ENCODE results near the gene SRSF7.
"Not testable (repeated sequence)": the region's sequence is repeated elsewhere in the genome, so short reads cannot be mapped to it uniquely, and the experiment has no call there.

Gene SRSF7

DNA sequence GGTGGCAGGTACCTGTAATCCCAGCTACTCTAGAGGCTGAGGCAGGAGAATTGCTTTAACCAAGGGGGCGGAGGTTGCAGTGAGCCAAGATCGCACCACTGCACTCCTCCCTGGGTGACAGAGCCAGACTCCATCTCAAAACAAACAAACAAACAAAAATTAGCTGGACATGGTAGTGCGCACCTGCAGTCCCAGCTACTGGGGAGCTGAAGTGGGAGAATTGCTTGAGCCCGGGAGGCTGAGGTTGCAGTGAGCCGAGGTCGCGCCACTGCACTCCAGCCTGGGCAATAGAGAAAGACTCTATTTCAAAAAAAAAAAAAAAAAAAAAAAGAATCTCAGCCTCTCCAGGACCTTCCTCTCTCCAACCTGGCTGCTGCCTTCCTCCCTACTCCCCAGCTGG lies 20.1 kb downstream of the SRSF7 start:
- no peak for DNase-seq

DNA sequence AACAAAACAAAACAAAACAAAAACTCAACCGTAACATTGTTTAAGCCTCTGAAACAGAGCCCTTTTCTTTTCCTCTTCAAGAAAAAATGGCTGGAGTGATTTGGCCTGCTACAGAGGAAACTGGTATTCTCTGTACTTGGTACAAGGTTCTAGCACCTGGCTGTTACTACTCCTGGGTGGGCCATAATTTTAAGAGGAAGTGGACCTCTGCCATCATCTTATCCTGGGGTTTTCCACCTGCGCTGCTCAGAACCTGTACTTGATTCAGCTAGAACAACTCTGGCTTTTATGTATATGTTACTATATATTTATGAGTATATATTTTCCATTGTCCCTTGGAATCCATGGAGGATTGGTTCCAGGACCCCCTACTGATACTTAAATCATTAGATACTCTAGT lies 22.5 kb downstream of the SRSF7 start:
- no peak for DNase-seq

DNA sequence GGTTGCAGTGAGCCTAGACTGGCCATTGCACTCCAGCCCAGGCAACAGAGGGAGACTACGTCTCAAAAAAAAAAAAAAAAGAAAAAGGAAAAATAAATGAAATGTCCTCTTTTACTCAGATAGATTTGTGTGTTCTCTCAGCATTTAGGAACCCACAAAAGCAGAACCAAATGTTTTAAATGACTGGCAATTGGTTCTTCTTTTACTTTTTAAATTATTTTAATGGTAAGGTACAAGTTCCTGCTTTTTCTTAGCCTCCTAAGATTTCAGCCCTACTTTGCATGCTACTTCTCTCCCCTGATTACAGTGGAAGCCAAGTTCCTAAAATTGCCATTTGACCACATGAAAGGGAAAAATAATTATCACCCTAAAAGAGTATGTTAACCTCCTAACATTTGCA lies 23.5 kb downstream of the SRSF7 start:
- no peak for DNase-seq

DNA sequence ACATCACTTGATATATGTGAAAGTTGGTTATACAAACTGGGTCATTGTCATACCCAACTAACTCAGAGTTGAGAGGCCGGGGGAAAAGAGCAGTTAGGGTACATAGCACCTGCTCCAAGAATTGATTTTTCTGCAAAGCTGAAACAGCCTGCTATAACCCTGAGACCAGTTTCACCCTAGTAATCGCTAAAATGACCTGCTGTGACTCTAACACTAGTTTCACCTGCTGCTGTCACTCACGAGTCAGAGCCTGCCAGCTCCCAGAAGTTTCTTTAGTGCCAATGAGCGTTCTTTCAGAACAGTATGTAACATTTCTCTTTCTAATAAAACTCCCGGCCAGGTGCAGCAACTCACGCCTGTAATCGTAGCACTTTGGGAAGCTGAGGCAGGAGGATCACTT lies 28.0 kb downstream of the SRSF7 start:
- DNase-seq, result no peak

DNA sequence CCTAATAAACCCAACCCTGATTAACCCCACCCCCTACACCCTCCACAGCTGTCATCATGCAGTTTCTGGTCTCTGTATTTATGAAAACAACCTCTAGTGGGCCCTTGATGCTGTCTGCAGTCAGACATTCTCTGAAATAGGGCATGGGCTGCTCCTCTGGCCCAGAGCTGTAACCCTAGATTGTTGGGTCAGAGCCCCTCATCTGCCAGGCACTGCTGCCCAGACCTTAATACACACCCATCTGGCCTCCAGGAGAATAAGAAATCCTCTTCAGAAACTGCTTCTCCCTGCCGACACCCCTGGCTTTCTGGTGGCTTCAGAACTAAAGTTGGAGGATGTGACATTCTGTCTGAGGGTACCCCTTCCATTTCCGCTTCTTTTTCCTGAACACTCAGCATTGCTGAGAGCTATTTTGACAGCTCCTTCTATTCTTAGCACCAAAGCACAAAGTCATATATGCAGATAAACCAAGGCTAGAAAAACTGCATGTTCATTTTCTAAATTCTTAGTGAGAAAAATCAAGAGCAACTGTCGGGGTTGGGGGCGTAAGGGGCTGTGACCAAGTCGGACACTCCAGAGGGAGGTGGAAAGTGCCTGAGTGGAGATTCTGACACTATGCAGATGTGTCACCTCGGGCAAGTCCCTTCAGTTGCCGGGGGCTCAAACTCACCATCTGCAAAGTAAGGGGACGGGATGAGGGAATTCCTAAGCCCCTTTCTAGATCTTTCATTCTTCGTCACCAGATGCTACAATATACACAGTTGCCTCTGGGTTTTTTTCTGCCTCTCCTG lies 28.7 kb downstream of the SRSF7 start:
- DNase-seq, result no peak

DNA sequence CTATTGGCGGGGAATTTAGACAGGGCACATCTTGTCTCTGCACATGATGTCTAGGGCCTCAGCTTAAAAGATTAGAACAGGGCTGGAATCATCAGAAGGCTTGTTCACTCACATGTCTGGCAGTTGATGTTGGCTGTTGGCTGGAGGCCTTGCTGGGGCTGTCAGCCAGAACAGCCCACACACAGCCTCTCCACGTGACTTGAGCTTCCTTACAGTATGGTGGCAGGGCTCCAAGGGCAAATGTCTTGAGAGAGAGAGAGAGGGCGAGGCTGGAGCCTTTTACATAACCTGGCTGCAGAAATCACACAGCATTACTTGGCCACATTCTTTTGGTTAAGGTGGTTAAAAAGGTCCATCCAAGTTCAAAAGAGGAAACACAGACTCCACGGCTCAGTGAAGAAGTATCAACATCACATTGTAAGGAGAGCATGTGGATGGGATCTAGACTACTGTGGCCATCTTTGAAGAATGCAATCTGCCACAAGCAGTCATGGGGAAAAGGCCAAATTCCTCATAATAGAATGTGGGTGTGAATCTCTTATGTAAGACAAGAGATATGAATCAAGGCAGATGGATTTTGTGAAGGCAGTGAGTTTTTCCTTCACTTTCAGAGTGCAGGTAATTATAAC lies 30.4 kb downstream of the SRSF7 start:
- DNase-seq, result no peak

DNA sequence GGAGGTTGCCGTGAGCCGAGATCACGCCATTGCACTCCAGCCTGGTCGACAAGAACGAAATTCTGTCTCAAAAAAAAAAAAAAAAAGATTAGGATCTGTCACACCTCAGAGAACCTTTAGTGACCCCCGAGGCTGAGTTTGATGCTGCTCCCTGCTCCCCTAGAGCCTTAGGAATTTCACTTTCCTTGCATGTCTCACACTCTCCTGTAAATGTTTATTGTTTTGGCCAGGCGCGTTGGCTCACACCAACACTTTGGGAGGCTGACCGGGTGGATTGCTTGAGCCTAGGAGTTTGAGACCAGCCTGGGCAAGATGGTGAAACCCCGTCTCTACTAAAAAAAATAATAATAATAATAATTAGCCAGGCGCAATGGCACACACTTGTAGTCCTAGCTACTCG lies 31.5 kb downstream of the SRSF7 start:
- DNase-seq, result no peak

DNA sequence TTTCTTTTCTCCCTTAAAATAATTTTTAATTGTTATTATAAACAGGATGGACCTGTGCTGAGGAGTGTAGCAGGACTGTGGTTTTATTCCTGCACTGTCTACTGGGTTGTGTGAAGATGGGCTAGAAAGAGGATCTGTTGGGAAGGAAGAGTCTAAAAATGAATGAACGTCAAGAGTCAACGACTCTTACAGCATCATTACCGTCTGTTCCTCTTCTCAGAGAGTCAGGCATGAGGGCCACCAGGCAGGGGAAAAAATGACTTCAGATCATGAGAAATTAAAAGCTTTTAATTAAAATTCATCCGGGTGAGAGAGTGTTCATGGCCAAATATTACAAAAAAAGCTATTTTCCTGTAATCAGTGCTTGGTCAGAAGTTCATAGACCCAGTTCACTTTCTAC lies 32.6 kb downstream of the SRSF7 start:
- DNase-seq, result no peak

DNA sequence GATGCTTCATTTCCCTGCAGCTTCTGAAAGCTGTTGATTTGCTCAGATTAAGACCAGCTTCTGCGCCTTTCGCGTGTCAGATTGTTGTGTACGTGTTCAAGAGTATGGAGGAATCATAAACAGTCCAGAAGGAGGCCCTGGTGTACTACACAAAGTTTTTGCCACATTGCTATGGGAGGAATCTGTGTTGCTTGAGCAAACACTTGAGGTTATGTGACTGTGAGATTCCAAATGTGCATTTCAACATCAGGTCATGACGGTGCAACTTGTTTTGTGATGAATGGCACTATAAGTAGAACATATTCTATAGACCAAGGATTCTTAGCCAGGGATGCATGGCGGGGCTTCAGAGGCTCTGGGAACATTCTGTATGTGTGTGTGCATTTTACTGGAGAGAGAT lies 35.0 kb downstream of the SRSF7 start:
- DNase-seq, result no peak

DNA sequence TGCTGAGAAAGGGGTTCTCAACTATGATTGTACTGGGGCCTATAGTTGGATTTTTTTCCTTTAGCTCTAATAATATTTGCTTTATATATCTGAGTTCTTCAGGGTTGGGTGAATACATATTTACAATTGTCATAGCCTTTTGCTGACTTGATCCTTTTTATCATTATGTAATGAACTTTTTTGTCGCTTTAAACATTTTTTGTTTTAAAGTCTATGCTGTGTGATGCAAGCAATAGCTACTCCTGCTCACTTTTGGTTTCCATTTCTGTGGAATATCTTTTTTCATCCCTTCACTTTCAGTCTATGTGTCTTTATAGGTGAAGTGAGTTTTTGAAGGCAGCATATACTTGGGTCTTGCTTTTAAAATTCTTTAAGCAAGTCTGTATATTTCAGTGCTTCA lies 36.2 kb downstream of the SRSF7 start:
- DNase-seq, result not testable (repeated sequence)

DNA sequence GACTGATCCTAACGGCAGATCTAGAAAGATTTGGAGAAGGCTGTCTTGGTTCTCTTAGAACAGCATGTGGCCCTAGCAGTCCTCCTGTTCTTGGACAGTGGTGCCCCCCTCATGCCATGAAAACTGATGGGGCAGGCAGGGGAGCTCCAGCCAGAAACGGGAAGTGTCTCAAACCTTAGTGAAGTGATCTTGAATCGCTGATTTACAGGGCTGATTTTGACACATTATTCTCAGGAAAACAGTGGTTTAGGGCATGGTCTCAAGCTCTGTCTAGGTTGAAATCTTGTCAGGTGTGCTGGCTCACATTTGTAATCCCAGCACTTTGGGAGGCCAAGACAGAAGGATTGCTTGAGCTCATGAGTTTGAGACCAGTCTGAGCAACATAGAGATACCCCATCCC lies 37.8 kb downstream of the SRSF7 start:
- DNase-seq, result no peak

DNA sequence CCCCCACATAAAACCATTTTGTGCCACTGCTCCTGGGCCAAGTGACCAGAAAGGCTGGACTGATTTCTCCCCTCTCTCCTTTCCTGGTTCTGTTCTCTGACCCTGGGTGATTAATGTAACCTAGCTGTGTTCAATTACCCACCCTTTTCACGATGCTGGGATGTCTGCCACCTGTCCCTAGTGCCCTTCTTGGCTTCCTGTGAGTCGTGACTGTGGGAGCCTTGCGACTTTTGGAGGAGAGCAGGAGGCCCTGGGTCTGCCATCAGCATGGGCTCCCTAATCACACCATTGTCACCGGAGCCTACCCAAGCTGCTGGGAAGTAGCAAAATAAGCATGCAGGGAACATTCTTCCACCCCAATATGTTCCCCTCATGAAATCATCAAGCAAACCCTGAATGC lies 38.3 kb downstream of the SRSF7 start:
- DNase-seq, result no peak

DNA sequence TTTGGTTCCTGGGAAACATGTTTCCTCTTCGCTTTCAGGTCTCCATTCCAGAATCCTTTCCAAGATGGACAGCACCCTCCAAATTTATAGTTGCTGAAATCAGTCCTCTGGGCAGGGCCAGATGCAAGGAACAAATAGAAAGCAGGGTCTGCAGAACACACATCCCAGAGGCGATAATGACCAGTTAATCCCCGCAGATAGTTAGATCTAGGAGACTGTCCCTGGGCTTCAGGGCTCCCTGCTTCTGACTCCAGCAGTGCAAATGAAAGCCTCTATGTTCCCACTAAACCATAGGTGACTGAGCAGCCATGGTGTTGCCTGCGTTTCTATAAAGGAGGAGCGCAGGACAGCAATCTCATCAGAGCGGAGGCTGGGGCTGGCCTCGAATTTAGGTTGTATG lies 38.7 kb downstream of the SRSF7 start:
- DNase-seq, result no peak

DNA sequence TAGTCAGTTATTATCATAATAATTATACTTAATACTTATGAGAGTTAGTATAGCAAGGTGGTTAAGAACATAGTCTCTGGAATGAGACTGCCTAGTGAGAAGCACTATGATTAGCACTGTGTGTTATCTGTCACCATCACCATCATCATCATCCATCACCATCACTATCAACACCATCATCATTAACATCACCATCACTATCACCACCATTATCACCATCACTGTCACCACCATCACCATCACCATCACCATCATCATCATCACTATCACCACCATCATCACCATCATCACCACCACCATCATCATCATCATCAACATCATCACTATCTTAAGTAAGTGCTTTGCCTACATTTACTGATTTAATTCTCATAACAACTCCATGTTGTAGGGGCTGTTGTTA lies 39.6 kb downstream of the SRSF7 start:
- no peak for DNase-seq

DNA sequence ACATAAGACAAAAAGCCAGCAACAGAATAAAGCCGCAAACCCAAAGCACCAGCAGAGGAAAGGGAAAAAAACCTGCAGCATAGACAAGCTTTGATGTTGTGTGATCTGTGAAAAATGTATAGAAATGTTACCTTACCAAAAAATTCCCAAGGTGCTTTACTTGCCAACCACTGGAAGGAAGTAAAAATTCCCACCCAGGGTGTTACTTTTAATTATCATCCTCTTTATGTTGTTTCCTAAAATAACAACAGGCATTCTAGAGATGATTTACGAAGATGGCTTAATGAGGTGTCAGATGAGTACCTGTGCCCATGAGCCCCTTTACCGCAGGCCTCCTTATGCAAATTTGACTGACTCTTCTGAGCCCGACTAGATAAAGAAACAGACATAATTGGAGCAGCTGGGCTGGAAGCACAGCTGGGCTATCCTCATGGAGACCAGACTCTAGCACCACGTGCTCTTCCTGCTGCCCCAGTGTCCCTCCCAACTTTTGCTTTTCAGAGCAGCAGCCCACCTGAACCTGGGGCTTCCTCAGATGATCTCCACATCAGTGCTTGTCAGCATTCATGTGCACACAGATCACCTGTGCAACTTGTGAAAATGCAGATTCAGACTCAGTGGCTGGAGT lies 41.5 kb downstream of the SRSF7 start:
- DNase-seq, result no peak

DNA sequence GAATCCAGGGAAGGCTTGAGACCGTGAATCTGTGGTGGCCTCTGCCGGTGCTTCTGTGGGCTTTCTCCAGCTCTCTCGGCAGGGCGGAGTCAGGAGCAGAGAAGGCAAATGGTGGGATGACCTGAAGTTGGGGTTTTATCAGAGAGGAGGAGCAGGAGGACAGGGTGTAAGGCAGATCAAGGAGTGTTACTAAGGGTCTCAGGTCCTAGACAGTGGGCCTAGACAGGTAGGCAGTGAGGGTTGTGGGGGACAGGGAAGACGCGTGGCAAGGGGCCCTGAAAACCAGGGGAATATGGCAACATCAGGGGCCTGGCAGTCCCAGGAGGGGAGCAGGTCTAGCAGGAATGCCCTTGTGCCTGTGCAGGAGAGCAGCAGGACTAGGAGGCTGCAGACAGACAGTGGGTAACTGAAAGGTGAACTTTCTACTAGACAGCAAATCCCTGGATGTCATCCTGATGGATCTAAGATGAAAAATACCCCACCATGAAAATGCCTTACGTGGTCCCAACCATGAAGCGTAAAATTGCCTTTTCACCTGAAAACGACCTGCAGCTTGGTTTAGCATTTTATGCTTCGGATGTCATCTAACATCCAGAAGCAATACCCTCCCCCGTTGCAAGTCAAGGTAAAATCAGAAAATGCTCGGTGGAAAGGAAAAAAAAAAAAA lies 42.1 kb downstream of the SRSF7 start:
- DNase-seq, result no peak

DNA sequence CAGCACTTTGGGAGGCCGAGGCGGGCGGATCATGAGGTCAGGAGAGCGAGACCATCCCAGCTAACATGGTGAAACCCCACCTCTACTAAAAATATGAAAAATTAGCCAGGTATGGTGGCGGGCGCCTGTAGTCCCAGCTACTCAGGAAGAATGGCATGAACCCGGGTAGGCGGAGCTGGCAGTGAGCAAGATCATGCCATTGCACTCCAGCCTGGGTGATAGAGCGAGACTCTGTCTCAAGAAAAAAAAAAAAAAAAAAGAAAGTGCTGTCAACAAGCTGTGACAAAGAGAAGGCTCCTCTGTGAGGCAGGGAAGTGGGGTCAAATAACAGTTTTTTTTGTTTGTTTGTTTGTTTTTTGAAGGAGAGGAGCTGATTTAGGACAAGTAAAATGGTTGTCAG lies 42.7 kb downstream of the SRSF7 start:
- DNase-seq, result not testable (repeated sequence)

DNA sequence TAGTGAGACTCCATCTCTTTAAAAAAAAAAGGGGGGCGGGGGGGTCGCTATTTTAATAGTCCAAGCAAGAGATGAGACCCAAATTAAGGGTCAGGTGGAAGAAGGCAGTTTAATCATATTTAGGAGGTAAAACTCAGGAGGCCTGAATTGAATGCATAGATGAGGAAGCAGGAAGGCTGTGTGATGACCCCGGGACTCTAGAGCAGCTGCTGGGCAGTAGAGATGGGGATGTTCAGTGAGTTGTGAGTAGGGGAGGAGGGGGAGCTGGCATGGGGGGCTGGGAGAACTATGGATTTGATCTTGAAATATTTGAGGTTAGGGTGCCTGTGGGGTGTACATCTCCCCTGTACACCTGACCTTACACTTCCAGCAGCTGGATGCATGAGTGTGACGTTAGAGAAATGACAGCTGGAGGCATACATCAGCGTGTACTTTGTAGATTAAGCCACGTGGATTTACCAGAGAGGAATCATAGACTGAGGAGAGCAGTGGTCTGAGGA lies 44.3 kb downstream of the SRSF7 start:
- no peak for DNase-seq

DNA sequence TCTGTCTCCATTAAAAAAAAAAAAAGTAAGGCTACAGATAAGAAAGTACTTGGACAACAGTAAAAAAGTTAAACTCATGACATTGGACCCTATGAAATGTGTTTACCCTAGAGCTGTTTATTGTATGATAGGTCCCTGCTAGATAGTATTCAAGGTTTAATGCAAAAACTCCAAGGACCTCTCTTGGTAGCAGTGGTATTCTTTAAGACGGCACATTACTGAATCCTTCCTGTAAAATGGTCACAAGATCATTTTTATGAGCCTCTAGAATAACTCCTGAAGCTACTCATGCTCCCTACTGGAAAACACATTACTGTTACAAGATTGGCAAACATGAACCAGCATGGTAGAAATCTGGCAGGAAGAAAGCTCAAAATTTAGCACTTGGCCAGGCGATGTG lies 46.5 kb downstream of the SRSF7 start:
- no peak for DNase-seq

DNA sequence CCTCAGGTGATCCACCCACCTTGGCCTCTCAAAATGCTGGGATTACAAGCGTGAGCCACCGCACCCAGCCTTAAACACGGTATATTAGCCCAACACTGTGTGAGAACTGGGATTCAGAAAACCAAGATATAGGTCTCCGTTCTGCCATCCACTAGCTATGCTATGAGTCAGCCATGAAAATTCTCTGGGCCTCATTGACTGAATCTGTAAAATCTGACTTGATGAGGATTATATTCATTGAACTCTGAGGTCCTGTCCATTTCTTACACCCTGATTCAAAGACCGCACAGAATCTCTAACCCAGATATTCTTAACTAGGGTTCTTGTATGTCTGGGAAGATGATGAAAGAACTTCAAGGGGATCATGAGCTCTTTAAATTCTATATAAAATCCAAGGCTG lies 47.8 kb downstream of the SRSF7 start:
- DNase-seq, result not testable (repeated sequence)

DNA sequence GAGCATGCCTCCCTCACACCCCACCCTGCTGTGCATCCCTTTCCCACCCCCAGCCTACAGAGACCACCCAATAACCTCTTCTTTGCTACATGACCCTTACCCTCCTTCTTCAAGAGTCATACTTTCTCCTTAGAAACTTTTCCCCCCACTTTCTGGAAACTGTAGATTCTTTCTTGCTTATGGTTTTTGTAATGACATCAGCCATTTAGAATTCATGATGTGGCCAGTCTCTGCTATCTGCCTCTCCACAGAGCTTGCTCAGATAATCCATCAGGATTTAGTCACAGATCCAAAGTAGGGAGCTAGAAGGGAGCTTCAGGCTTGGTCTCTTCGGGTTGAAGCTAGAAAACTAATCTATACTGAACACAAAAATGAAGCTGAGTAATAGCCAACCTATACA lies 48.7 kb downstream of the SRSF7 start:
- DNase-seq, result no peak

DNA sequence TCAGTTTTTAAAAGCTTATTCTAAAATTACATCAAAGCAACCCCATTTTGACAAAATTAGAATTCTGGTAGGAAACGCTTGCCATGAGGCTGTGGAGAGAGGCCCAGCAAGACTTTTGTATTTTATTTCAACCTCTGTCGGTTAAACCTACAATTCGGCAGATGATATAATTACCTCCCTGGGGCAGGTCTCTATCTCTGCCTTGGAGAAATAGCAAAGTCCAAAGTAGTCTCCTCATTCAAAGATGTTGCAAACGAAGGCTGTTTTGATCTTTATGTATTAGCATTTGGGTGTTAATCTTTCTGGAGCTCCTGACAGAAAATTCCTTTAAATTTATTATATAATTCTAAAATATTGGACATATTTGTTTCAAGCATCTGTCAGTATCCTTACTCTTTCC lies 49.6 kb downstream of the SRSF7 start:
- no peak for DNase-seq

DNA sequence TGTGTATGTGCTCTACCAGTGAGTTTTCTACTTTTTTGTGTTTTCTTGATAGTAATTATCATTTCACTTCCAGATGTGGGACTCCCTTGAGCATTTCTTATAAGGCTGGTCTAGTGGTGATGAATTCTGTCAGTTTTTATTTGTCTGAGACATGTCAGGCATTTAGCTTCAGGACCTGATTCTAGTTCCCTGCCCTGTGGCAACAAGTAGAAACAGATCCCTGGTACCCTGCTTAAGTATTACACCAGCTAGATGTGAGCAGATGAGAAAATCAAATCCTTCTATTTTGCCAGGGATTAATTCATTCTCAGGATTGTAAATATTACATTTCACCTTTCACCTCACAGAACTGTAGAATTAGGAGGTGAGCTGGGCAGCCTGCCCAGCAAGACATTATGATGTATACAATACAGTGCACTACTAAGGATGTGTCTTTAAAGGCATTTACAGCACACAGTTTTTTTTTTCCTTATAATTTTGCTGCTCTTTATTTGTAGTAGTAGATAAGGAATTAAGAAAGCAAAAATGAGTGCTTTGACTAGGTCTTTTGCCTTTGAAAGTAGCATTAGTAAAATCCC lies 50.2 kb downstream of the SRSF7 start:
- DNase-seq, result no peak
